ENCODE measurements around the gene DNAJC6. TPM values are rescaled to one million over a fixed set of nuclear protein-coding genes. Genes with fewer than 3 reads are reported as not detected.

The DNAJC6 gene
- total RNA-seq, 1 donor from 2014 or later = 8.3 TPM

DNA sequence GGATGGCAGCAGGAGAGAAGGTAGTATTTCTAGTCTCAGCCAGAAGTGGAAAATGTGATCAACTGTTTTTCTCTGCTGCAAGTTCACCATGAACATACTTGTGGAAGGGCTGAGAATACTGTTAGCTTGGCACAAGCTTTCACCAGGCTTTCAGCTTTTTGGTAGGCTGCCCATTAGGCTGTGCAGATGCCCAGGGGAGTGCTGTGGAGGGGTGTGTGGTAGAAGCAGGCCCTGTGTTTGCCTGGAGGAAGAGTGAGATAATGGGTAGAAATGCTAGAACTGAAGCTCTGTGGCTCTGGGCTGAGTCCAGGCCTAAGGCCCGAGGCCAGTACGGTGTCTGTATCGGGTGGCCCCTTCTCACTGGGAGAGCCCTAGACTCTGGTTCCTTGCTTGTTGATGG is 9.8 kb downstream of the DNAJC6 start:
- Histone ChIP-seq H3K4me3 (ENCODE audit: low read depth, low read length) (no peak overlapping the region), H3K27me3 (ENCODE audit: control insufficient read depth, insufficient read depth, low read length) (no peaks in the 10 kb centered on the region), H3K36me3 (ENCODE audit: control insufficient read depth, insufficient read depth, low read length) (no peaks in the 10 kb centered on the region)
- TF ChIP-seq, protein P1, sequence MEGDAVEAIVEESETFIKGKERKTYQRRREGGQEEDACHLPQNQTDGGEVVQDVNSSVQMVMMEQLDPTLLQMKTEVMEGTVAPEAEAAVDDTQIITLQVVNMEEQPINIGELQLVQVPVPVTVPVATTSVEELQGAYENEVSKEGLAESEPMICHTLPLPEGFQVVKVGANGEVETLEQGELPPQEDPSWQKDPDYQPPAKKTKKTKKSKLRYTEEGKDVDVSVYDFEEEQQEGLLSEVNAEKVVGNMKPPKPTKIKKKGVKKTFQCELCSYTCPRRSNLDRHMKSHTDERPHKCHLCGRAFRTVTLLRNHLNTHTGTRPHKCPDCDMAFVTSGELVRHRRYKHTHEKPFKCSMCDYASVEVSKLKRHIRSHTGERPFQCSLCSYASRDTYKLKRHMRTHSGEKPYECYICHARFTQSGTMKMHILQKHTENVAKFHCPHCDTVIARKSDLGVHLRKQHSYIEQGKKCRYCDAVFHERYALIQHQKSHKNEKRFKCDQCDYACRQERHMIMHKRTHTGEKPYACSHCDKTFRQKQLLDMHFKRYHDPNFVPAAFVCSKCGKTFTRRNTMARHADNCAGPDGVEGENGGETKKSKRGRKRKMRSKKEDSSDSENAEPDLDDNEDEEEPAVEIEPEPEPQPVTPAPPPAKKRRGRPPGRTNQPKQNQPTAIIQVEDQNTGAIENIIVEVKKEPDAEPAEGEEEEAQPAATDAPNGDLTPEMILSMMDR (IDR thresholded peaks at IDR 0.05; ENCODE audit: insufficient read depth, low read length, poor library complexity, severe bottlenecking) = no peak
- no peak for DNase-seq (ENCODE audit: low read depth)

DNA sequence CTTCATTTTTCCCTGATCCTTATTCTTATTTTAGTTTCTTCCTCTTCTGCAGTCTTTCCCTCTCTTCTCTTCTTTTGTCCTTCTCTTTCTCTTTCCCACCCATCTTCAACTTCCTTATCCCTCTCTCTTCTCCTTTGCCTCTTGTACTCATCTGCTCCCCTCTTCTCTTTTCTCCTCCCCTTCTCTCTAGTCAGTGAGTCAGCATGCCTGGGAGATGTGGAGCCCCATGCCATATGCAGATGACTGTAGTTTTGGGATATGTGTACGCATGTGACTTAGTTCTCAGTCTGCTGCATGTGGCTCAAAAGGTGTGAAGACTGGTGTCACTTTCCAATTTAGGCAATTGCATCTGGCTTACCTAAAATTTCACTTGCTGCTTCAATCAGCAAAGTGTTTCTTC is 10.4 kb downstream of the DNAJC6 start:
- Histone ChIP-seq H3K36me3 (ENCODE audit: control insufficient read depth, insufficient read depth, low read length) (no peaks in the 10 kb centered on the region), H3K27me3 (ENCODE audit: control insufficient read depth, insufficient read depth, low read length) (no peaks in the 10 kb centered on the region), H3K4me3 (ENCODE audit: low read depth, low read length) (no peak overlapping the region)
- DNase-seq (ENCODE audit: low read depth) = no peak
- TF ChIP-seq, protein P1 (IDR thresholded peaks at IDR 0.05; ENCODE audit: insufficient read depth, low read length, poor library complexity, severe bottlenecking) = no peak

DNA sequence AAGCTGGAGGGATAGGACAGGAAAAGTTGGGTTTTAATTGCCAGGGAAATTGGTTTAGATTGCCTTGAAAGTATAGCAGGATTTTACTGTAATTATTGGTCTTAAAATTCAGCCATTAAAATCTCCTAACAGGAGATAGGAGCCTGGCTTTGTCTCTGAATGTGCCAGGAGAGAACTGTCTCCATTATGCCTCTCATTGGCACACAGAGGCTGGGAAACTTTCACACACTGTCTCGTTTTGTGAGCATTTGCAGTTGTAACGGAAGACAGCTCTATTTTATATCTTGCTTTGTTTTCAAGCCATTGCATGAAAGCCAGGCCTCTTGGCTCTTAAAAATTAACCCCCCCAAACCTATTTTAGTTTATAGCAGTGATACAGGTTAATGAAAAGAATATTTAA is 12.5 kb downstream of the DNAJC6 start:
- Histone ChIP-seq H3K36me3 (ENCODE audit: control insufficient read depth, insufficient read depth, low read length) (no peaks in the 10 kb centered on the region), H3K27me3 (ENCODE audit: control insufficient read depth, insufficient read depth, low read length) (no peaks in the 10 kb centered on the region), H3K4me3 (ENCODE audit: low read depth, low read length) (no peak overlapping the region)
- no peak for DNase-seq (ENCODE audit: low read depth)
- TF ChIP-seq, protein P1 (IDR thresholded peaks at IDR 0.05; ENCODE audit: insufficient read depth, low read length, poor library complexity, severe bottlenecking) = no peak

DNA sequence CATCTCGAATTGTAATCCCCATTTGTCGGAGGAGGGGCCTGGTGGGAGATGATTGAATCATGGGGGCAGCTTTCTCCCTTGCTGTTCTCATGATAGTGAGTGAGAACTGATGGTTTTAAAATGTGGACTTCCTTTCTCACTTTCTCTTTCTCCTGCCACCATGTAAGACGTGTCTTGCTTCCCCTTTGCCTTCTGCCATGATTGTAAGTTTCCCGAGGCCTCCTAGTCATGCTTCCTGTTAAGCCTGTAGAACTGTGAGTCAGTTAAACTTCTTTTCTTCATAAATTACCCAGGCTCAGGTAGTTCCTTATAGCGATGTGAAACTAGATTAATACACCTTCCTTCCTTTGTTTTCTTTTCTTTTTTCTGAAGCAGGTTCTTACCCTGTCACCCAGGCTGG is 13.9 kb downstream of the DNAJC6 start:
- Histone ChIP-seq H3K4me3 (ENCODE audit: low read depth, low read length) (no peak overlapping the region), H3K27me3 (ENCODE audit: control insufficient read depth, insufficient read depth, low read length) (no peaks in the 10 kb centered on the region), H3K36me3 (ENCODE audit: control insufficient read depth, insufficient read depth, low read length) (no peaks in the 10 kb centered on the region)
- TF ChIP-seq, protein P1 (IDR thresholded peaks at IDR 0.05; ENCODE audit: insufficient read depth, low read length, poor library complexity, severe bottlenecking) = no peak
- no peak for DNase-seq (ENCODE audit: low read depth)

DNA sequence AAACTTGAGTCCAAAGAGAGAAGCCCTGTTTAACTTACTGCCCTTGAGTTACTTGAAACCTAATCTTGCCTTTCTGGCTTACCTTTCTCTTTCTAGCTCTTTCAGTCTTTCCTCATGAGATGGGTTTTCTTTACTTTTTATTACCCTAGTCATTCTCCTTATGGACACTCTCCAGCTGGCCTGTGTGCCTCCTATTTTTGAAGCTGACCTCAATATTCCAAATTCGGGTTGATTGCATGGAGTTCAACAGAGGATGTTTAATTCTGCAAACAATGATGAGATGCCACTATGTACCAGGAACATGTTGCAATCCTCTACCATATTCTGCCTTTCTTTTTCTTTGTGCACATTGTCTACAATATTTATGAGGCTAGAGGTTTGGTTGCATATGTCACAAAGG is 20.7 kb downstream of the DNAJC6 start:
- TF ChIP-seq, protein P1 (IDR thresholded peaks at IDR 0.05; ENCODE audit: insufficient read depth, low read length, poor library complexity, severe bottlenecking) = no peak
- Histone ChIP-seq H3K27me3 (ENCODE audit: control insufficient read depth, insufficient read depth, low read length) (no peaks in the 10 kb centered on the region), H3K4me3 (ENCODE audit: low read depth, low read length) (no peak overlapping the region), H3K36me3 (ENCODE audit: control insufficient read depth, insufficient read depth, low read length) (no peaks in the 10 kb centered on the region)
- DNase-seq (ENCODE audit: low read depth) = no peak

DNA sequence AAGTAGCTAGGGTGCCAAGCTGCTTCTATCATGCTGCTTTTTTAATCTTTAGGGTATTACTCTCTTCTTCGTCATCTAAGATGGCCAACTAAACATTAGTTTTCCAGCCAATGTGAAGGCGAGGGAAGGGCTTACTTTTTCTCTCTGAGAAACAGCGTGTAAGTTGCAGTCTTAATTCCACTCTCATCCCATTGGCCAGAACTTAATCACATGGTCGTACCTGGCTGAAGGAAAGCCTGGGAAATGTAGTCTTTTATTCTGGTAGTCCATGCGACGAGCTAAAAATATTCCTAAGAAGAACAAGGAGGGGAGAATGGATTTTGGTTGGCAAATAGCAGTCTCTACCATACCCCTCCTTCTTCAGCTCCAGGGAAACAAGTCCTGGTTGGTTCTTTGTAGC is 21.5 kb downstream of the DNAJC6 start:
- Histone ChIP-seq H3K4me3 (ENCODE audit: low read depth, low read length) (no peak overlapping the region), H3K27me3 (ENCODE audit: control insufficient read depth, insufficient read depth, low read length) (no peaks in the 10 kb centered on the region), H3K36me3 (ENCODE audit: control insufficient read depth, insufficient read depth, low read length) (no peaks in the 10 kb centered on the region)
- no peak for DNase-seq (ENCODE audit: low read depth)
- TF ChIP-seq, protein P1 (IDR thresholded peaks at IDR 0.05; ENCODE audit: insufficient read depth, low read length, poor library complexity, severe bottlenecking) = no peak
